GM12878 (cell line): Measurements from ENCODE around the gene MRPL54. TPM values are rescaled to one million over a fixed set of nuclear protein-coding genes. Genes with fewer than 3 reads are reported as not detected.

Source experiments
- ATAC-seq: fragments of 200-7000 bp; cut with Tn5 transposase; 3 replicates; pipeline ENCODE4 v1.9.1; 2020; ENCODE audit warnings: mild to moderate bottlenecking, moderate library complexity
- BruUV-seq: library from RNA; stranded (reverse); fragments of 400-500 nt; replicated peaks from 2 replicates; lab custom pipeline; 2021; lab: Mats Ljungman, UMichigan
- CTCF ChIA-PET: fragments of 300-600 bp; sonication (Branson Sonifier 250); formaldehyde crosslinking; extraction: SDS; loops from one replicate; lab custom pipeline; 2021; ENCODE audit warnings: inconsistent platforms; lab: Yijun Ruan, JAX
- POLR2A ChIA-PET: fragments of 350-600 bp; formaldehyde crosslinking; extraction: SDS; loops from one replicate; lab custom pipeline; 2021; ENCODE audit warnings: inconsistent platforms; lab: Charles Lee
- RAD21 ChIA-PET: fragments of 300-600 bp; sonication (Branson Sonifier 250); formaldehyde crosslinking; loops from one replicate; lab custom pipeline; 2023; ENCODE audit warnings: antibody characterized with exemption; ENCODE audit not compliant: unreplicated experiment; lab: Charles Lee
- SMC1A ChIA-PET: fragments of 300-600 bp; sonication (Branson Sonifier 250); formaldehyde crosslinking; loops from one replicate; lab custom pipeline; 2023; ENCODE audit not compliant: unreplicated experiment, uncharacterized antibody; lab: Charles Lee
- DNase-seq: peaks from one replicate; pipeline ENCODE4 v3.0.0-alpha.2; 2011; ENCODE audit warnings: low read depth, low spot score
- FAIRE-seq: peaks from 3 replicates; lab custom pipeline; 2011; peaks lifted over from hg19 to GRCh38; lab: Jason Lieb, UNC
- H2AFZ ChIP-seq: 2 replicates; pipeline ENCODE4 v1.6.0; 2011; ENCODE audit warnings: low read depth, low read length, control low read depth; ENCODE audit not compliant: control insufficient read depth
- H3K27ac ChIP-seq: 2 replicates; pipeline ENCODE4 v1.5.1; 2011; ENCODE audit warnings: control low read depth; ENCODE audit not compliant: control insufficient read depth, insufficient read depth
- H3K27me3 ChIP-seq, 2 experiments: replicated peaks in 1 of 2; 2 replicates each; pipeline versions ENCODE4 v1.6.0 to v1.6.1; 2011; ENCODE audit warnings: low read length in 1 of 2; ENCODE audit not compliant: control insufficient read depth in 2 of 2, insufficient read depth in 2 of 2
- H3K36me3 ChIP-seq, 2 experiments: 2 replicates each; pipeline ENCODE4 v1.5.1; 2011; ENCODE audit warnings: low read length in 1 of 2; ENCODE audit not compliant: control insufficient read depth in 2 of 2, insufficient read depth in 2 of 2
- H3K4me1 ChIP-seq: 2 replicates; pipeline ENCODE4 v1.6.1; 2011; ENCODE audit warnings: mild to moderate bottlenecking, low read length, moderate library complexity, mixed read lengths; ENCODE audit not compliant: control insufficient read depth, insufficient read depth
- H3K4me2 ChIP-seq: 2 replicates; pipeline ENCODE4 v1.6.0; 2011; ENCODE audit warnings: control low read depth; ENCODE audit not compliant: control insufficient read depth, insufficient read depth
- H3K4me3 ChIP-seq: fragments of 200-600 bp; sonication (generic); 2 replicates; pipeline ENCODE4 v1.5.1; 2016
- H3K79me2 ChIP-seq: 2 replicates; pipeline ENCODE4 v1.6.0; 2011; ENCODE audit warnings: low read length; ENCODE audit not compliant: control insufficient read depth, insufficient read depth
- H3K9ac ChIP-seq: 2 replicates; pipeline ENCODE4 v1.8.0; 2011; ENCODE audit warnings: low read length, control low read depth, mixed read lengths; ENCODE audit not compliant: control insufficient read depth, insufficient read depth
- H3K9me3 ChIP-seq: replicated peaks from 3 replicates; pipeline ENCODE4 v1.5.1; 2011; ENCODE audit warnings: mild to moderate bottlenecking, low read length; ENCODE audit not compliant: control insufficient read depth, insufficient read depth
- H4K20me1 ChIP-seq: 2 replicates; pipeline ENCODE4 v1.6.0; 2011; ENCODE audit not compliant: control insufficient read depth, insufficient read depth
- CREB1 ChIP-seq: IDR thresholded peaks from 2 replicates; pipeline ENCODE4 v1.6.1; 2012; ENCODE audit warnings: low read depth, mild to moderate bottlenecking, inconsistent platforms
- EED ChIP-seq: sonication (generic); IDR thresholded peaks from 2 replicates; pipeline ENCODE4 v1.6.1; 2016; ENCODE audit warnings: antibody characterized with exemption, low read depth
- NR2F1 ChIP-seq: fragments of 450-650 bp; conservative IDR thresholded peaks from 2 replicates; pipeline ENCODE4 v1.6.1; 2017; ENCODE audit warnings: mild to moderate bottlenecking
- PAX5 ChIP-seq: IDR thresholded peaks from 2 replicates; pipeline ENCODE4 v1.6.1; 2011; ENCODE audit warnings: low read depth, low read length, borderline replicate concordance
- RAD21 ChIP-seq: IDR thresholded peaks from 2 replicates; pipeline ENCODE4 v1.6.1; 2011; ENCODE audit warnings: mild to moderate bottlenecking, low read depth, low read length, moderate library complexity; ENCODE audit not compliant: insufficient read depth
- RB1 ChIP-seq: fragments of 450-650 bp; formaldehyde crosslinking; IDR thresholded peaks from 2 replicates; pipeline ENCODE4 v1.6.1; 2017; ENCODE audit warnings: mild to moderate bottlenecking, borderline replicate concordance
- ZNF274 ChIP-seq: IDR thresholded peaks from one replicate; pipeline ENCODE4 v1.8.0; 2011; ENCODE audit not compliant: insufficient read length, insufficient read depth
- ZSCAN29 ChIP-seq: fragments of 450-650 bp; IDR thresholded peaks from 2 replicates; pipeline ENCODE4 v1.6.1; 2017; ENCODE audit warnings: mild to moderate bottlenecking, moderate library complexity
- WGBS: methylation state at CpG from one replicate; pipeline ENCODE4 v1.1.6; 2016; ENCODE audit warnings: low lambda C conversion rate; ENCODE audit not compliant: insufficient replicate concordance, insufficient coverage; ENCODE audit errors: missing lambda C conversion rate; 5-methylcytosine and 5-hydroxymethylcytosine counted together
- in situ Hi-C: fragments of 300-500 bp; cut with MboI; formaldehyde crosslinking; loops from 9 replicates; pipeline ENCODE4 v1.14.3; 2018; ENCODE audit warnings: mixed read lengths
- intact Hi-C: fragments of 100-400 bp; cut with micrococcal nuclease; formaldehyde crosslinking; loops from one replicate; pipeline ENCODE4 v1.14.2; 2022; ENCODE audit not compliant: unreplicated experiment
- polyA plus RNA-seq, 11 experiments: library from polyadenylated mRNA; depleted of rRNA in 4 of 11; unstranded in 6 of 11; stranded (reverse) in 5 of 11; fragments of >200 nt; fragmentation: Nextera tagmentation in 4 of 11; fragmentation: Illumina TruSeq in 1 of 11; extraction: Ambion mirVana in 4 of 11; extraction: Trizol in 1 of 11; gene quantifications; 1 replicate in 1 of 11; 2 replicates in 10 of 11; pipeline versions ENCODE4 v1.2.1 to v1.2.3, GENCODE V29; 2011 to 2016; ENCODE audit warnings: inconsistent platforms in 2 of 11, missing spikeins in 2 of 11, low read depth in 1 of 11
- total RNA-seq, 4 experiments: library from RNA; depleted of rRNA in 3 of 4; stranded (reverse); fragments of >200 nt in 3 of 4; fragmentation: Illumina TruSeq in 1 of 4; extraction: Trizol in 1 of 4; gene quantifications; 2 replicates each; pipeline versions ENCODE4 v1.2.1 to v1.2.3, GENCODE V29; 2013 to 2021
- TF ChIP-seq, protein P1 (sequence below): fragments of 450-650 bp; IDR thresholded peaks from 2 replicates; pipeline ENCODE4 v1.6.1; 2017; ENCODE audit warnings: antibody characterized with exemption, mild to moderate bottlenecking, moderate library complexity
- TF ChIP-seq, protein P2 (sequence below), 3 experiments: IDR thresholded peaks in 2 of 3; conservative IDR thresholded peaks in 1 of 3; 2 replicates each; pipeline ENCODE4 v1.5.1; 2011; ENCODE audit warnings: low read depth in 3 of 3, low read length in 3 of 3, mild to moderate bottlenecking in 3 of 3, control low read depth in 2 of 3, moderate library complexity in 2 of 3, inconsistent platforms in 1 of 3, mixed read lengths in 1 of 3; ENCODE audit not compliant: control insufficient read depth in 2 of 3, insufficient read depth in 1 of 3; ENCODE audit errors: extremely low read depth in 1 of 3

MRPL54 gene
- total and polyA plus RNA-seq, 10 of the 15 experiments (the other 5 are each of a cell fraction or from before 2014, with no cell fraction given) = 3.1 to 98.7 (median 75.2) TPM

DNA sequence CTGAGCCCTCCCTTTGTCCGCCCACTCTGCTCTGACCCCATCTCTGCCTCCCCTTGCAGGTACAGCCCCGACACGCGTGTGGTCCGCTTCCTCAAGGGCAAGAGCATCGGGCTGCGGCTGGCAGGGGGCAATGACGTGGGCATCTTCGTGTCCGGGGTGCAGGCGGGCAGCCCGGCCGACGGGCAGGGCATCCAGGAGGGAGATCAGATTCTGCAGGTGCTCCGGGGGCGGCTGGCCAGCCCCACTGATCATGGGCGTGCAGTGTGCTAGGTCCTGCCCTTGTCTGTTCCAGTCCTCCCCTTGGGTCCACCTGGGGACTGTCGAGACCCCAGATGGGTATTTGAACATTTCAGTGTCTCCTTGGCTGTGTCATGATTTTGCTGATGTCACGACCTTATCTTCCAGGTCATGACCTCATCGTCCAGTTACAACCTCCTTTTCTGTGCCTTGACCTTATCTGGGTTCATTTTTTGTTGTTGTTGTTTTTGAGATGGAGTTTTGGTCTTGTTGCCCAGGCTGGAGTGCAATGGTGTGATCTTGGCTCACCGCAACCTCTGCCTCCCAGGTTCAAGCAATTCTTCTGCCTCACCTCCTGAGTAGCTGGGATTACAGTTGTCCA is 26.3 kb upstream of the MRPL54 start:
- intact Hi-C loops = no loop called here
- no peak for DNase-seq
- ChIA-PET POLR2A (no interaction called here), SMC1A (no interaction called here), RAD21 (no interaction called here), CTCF (no interaction called here)
- no peak overlapping the region for H3K4me3 ChIP-seq
- no peak overlapping the region for H3K27ac ChIP-seq
- H3K4me1 ChIP-seq = no peaks in the 10 kb centered on the region
- 26% methylated on average over 21 of the region's 21 CpGs for WGBS
- H3K4me2 ChIP-seq = no peak overlapping the region
- no peak overlapping the region for H2AFZ ChIP-seq
- no peaks in the 10 kb centered on the region for H4K20me1 ChIP-seq
- TF ChIP-seq RAD21 = no peak
- TF ChIP-seq CREB1 = no peak
- no peak for TF ChIP-seq ZNF274
- TF ChIP-seq, protein P1, sequence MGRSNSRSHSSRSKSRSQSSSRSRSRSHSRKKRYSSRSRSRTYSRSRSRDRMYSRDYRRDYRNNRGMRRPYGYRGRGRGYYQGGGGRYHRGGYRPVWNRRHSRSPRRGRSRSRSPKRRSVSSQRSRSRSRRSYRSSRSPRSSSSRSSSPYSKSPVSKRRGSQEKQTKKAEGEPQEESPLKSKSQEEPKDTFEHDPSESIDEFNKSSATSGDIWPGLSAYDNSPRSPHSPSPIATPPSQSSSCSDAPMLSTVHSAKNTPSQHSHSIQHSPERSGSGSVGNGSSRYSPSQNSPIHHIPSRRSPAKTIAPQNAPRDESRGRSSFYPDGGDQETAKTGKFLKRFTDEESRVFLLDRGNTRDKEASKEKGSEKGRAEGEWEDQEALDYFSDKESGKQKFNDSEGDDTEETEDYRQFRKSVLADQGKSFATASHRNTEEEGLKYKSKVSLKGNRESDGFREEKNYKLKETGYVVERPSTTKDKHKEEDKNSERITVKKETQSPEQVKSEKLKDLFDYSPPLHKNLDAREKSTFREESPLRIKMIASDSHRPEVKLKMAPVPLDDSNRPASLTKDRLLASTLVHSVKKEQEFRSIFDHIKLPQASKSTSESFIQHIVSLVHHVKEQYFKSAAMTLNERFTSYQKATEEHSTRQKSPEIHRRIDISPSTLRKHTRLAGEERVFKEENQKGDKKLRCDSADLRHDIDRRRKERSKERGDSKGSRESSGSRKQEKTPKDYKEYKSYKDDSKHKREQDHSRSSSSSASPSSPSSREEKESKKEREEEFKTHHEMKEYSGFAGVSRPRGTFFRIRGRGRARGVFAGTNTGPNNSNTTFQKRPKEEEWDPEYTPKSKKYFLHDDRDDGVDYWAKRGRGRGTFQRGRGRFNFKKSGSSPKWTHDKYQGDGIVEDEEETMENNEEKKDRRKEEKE = no peak
- no peak for TF ChIP-seq ZSCAN29
- no peak for TF ChIP-seq PAX5
- TF ChIP-seq EED = no peak
- TF ChIP-seq NR2F1 = no peak
- TF ChIP-seq, protein P2, sequence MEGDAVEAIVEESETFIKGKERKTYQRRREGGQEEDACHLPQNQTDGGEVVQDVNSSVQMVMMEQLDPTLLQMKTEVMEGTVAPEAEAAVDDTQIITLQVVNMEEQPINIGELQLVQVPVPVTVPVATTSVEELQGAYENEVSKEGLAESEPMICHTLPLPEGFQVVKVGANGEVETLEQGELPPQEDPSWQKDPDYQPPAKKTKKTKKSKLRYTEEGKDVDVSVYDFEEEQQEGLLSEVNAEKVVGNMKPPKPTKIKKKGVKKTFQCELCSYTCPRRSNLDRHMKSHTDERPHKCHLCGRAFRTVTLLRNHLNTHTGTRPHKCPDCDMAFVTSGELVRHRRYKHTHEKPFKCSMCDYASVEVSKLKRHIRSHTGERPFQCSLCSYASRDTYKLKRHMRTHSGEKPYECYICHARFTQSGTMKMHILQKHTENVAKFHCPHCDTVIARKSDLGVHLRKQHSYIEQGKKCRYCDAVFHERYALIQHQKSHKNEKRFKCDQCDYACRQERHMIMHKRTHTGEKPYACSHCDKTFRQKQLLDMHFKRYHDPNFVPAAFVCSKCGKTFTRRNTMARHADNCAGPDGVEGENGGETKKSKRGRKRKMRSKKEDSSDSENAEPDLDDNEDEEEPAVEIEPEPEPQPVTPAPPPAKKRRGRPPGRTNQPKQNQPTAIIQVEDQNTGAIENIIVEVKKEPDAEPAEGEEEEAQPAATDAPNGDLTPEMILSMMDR (IDR thresholded peaks at IDR 0.05 in 2 of 3, conservative IDR thresholded peaks at IDR 0.05 in 1 of 3; ENCODE audit: control insufficient read depth in 2 of 3, extremely low read depth in 1 of 3, insufficient read depth in 1 of 3, low read depth in 3 of 3, low read length in 3 of 3) = no peak
- TF ChIP-seq RB1 = no peak
- no TSS peak for BruUV-seq
- H3K36me3 ChIP-seq = no peaks in the 10 kb centered on the region
- no peak for FAIRE-seq
- ATAC-seq = no peak
- in situ Hi-C loops = no loop called here
- H3K9ac ChIP-seq = no peak overlapping the region
- H3K79me2 ChIP-seq = no peaks in the 10 kb centered on the region
- no peaks in the 10 kb centered on the region for H3K27me3 ChIP-seq
- H3K9me3 ChIP-seq = no peaks in the 10 kb centered on the region
